ENCODE data around the gene ODAD3.
"Not testable (repeated sequence)": the region's sequence is repeated elsewhere in the genome, so short reads cannot be mapped to it uniquely, and the experiment has no call there.

Gene ODAD3

DNA sequence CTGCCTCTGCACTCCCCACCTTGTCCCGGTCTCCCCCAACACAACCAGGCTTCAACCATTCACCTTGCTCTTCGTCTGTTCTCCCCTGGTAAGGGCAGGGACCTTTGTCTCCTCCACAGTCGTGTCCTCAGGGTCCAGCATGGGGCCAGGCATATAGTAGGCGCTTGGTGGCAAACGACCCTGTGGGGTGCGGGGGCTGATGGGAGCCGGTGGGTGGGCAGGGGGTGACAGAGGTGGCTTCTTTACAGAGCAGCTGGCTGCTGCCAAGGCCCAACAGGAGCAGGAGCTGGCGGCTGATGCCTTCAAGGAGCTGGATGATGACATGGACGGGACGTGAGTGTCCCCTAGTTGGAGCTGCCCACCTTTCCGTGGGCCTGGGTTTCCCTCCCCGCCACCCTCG is 10.2 kb upstream of the ODAD3 start:
- in situ Hi-C loops (cut with HindIII; ENCODE audit: low sequenced_read_pairs): no loop called here

DNA sequence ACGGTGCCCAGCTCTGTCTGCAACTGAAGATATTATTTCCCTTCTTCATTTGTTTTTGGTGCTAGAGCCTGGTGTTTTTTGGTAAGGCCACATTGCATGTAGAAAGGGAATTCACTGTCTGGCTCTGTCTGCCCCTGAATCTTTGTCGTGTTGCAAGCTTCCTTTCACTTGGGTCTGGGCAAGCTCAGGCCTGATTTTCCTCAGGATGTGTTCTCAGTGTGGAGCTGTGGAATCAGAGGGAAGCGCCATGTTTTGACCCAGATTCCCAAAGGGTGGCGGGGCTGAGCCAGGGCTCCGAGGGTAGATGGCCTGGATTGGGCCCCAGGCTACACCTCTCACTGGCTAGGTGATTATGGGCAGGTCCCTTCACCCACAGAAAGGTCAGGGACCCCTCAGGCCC is 9.1 kb upstream of the ODAD3 start:
- in situ Hi-C loops (cut with HindIII; ENCODE audit: low sequenced_read_pairs): no loop called here

DNA sequence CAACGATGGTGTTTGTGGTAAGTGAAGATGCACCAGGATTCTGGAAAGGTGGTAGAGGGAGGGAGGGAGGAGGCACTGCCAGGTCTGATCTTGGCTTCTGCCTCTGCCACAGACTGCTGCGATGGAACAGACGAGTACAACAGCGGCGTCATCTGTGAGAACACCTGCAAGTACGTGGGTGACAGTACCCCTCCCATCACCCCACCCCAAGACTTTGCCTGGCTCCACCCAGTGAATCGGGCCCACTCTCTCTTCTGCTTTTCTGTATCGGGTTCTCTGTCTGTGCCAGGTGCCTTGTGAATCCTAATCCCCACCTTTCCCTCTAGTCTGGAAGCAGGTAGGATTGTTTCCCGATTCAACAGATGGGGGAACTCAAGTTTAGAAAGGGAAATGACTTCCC is 3.0 kb upstream of the ODAD3 start:
- in situ Hi-C loops (cut with HindIII; ENCODE audit: low sequenced_read_pairs): no loop called here

DNA sequence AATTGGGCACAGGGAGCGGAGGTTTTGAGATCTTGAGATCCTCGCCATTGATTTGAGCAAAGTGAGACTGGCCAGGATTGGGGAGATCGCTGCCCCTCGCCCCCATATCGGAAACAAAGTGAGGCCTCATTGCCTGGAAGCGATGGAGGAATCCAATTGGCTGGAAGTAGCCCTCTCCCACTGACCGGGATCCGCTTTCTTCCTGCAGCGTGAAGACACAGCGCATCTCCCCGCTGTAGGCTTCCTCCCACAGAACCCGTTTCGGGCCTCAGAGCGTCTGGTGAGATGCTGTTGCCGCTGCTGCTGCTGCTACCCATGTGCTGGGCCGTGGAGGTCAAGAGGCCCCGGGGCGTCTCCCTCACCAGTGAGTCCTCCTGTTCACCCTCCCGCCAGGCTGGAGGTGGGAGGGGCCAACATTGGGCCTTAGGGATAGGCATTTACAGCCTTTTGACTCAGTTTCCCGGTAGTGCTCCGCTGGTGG is 952 bp upstream of the ODAD3 start:
- in situ Hi-C loops (cut with HindIII; ENCODE audit: low sequenced_read_pairs): no loop called here

DNA sequence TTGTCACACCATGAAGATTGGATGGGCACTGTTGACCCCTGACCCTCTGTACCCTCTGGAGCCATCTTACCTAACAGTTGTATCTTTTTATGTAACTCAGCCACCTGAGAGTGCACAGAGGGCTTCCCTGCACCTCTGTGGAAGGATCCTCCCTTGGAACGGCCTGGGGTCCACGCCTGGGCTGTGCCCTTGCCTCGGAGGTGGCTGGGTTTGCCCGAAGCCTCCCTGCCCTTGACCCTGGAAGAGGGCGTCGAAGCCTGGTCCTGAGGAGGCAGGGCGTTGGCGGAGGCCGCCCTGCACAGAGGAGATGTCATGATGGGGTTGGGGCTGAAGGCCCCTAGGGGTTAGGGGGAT is 241 bp downstream of the ODAD3 start:
- in situ Hi-C loops (cut with HindIII; ENCODE audit: low sequenced_read_pairs): no loop called here

DNA sequence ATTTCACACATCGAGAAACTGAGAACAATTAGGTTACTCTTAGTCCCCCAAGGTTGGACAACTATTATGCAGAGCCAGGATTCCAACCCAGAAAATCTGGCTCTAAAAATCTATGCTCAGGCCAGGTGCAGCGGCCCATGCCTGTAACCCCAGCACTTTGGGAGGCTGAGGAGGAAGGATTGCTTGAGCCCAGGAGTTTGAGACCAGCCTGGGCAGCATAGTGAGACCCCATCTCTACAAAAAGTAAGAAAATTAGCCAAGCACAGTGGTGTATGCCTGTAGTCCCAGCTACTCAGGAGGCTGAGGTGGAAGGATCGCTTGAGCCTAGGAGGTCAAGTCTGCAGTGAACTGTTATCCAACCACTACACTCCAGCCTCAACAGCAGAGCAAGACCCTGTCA is 1.4 kb downstream of the ODAD3 start:
- in situ Hi-C loops (cut with HindIII; ENCODE audit: low sequenced_read_pairs): not testable (repeated sequence)

DNA sequence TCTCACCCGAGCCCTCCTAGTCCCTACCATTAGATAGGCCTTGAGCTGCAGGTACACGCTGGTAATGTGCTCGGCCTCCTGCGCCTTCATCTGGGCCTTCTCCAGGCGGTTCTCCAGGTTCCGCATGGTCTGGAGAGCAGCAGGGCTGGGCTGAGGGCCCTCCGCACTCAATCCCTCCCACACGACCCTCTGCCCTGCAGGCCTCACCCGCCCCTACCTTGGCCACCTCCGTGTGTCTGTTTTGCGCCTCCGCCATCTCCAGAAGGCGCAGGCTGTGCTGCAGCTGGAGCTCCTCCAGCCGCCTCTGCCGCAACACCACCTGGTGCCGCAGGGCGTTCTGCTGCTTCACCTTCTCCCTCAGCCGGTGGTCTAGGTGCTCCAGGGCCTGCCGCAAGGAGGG is 8.3 kb downstream of the ODAD3 start:
- in situ Hi-C loops (cut with HindIII; ENCODE audit: low sequenced_read_pairs): no loop called here

DNA sequence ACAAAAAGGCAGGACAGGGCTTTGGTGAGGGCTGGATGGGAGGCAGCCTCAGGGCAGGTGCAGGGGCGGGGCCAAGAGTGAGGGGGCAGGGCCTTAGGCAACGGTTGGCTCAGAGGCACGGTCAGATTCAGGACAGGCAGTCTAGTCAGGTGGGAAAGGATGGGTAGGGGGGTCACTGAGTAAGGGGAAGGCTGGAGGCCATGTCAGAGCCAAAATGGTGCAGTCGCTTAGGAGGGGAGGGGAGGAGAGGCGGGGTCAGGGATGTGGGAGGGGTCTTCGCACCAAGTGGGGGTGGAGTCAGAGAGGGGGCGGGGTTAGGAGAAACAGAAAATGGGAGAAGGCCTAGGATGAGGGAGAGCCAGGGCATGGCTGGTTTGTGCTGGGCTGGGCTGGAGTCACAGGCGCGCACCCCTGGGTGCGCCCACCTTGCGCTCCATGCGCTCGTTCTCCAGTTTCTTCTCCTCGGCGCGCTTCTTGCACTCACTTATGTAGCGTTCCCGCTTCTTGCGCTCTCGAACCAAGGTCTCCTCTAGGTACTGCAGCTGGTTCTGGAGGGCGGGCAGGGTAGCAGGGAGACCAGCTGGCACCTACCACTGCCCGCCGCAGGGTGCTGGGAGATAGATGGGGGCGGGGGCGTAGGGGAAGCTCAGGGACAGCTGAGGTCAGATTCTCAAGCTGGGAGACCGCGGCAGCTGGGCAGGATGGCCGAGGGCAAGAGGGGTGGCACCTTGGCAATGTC is 9.0 kb downstream of the ODAD3 start:
- in situ Hi-C loops (cut with HindIII; ENCODE audit: low sequenced_read_pairs): no loop called here

DNA sequence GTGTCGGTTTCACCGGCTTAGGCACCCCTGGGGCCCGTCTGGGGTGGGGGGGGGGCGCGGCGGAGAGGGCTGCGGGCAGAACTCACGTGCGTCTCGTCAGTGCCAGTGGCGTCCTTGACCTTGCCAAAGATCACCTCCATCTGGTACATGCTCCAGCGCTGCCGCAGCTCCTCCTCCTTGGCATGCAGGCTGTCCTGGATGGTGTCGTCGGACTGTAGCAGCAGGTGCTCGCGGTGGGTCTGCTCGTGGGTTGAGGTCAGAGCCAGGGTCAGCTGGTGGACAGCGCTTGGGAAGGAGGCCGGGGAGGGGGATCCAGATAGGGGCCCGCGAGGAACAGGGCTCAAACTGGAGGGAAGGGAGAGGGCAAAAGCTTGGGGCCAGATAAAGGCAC is 11.1 kb downstream of the ODAD3 start:
- in situ Hi-C loops (cut with HindIII; ENCODE audit: low sequenced_read_pairs): no loop called here

DNA sequence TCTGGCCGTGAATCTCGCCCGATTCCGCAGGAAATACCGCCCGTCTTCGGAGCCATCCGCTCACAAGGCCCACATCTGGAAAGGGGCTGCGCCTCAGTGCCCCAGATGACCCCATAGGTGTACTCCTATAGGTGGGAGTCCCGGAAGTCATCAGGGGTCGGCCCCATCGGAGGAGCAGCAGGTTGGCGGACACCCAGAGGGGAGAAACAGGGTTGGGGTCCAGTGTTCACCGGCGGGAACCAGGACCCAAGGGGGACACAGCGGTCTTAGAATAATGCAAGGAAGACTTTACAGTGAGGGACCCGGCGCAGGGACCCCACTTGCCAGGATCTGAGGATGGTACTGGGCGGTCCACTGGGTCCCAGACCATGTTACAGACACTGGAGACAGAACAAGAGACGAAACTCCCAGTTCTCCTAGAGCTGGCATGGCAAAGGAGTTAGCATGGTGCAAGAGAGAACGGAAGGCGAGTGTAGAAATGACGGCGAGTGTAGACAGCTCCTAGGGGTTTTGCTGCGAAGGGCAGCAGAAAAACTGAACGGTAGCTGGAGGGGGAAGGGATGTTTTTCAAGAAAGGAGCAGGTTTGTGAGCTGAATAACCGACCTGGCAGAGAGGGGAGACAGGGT is 11.6 kb downstream of the ODAD3 start:
- in situ Hi-C loops (cut with HindIII; ENCODE audit: low sequenced_read_pairs): no loop called here

DNA sequence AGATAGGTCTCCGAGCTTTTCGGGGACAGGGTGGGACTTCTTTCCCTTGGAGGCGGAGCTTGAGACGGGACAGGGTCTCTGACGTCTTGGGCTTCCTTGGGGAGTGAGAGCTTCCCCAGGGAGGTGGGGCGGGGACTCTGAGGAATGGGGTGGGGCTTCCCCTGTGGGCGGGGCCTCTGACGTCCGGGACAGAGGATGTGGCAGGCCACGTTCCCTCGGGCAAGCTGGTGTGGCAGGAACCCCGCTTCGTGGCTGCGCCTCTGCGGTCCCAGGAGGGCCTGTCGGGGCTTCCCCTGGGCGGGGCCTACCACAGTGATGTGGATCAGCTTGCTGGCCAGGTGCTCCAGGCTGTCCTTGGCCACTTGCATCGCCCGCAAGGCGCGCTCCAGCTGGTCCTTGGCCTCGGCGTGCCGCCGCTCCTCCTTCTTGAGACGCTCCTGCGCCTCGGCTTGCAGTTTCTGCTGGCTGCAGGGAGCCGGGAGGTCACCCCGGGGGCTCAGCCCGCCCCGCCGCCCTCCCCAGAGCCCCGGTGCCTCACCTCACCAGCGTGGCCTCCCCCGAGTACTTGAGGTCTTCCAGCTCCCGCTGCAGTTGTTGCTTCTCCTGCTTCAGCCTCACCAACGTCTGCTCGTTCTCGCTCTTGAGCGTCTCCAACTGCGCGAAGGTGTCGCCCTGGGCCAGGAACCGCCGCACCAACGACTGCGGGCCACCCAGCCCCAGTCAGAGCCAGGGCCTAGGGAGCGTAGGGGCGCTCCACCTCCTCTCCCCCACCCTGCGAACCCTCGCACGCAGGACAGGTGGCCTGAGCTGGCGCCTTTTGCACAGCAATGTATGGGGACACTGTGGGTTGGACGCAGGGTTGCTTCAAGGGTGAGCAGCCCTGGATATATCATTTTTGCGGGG is 12.5 kb downstream of the ODAD3 start:
- in situ Hi-C loops (cut with HindIII; ENCODE audit: low sequenced_read_pairs): no loop called here

DNA sequence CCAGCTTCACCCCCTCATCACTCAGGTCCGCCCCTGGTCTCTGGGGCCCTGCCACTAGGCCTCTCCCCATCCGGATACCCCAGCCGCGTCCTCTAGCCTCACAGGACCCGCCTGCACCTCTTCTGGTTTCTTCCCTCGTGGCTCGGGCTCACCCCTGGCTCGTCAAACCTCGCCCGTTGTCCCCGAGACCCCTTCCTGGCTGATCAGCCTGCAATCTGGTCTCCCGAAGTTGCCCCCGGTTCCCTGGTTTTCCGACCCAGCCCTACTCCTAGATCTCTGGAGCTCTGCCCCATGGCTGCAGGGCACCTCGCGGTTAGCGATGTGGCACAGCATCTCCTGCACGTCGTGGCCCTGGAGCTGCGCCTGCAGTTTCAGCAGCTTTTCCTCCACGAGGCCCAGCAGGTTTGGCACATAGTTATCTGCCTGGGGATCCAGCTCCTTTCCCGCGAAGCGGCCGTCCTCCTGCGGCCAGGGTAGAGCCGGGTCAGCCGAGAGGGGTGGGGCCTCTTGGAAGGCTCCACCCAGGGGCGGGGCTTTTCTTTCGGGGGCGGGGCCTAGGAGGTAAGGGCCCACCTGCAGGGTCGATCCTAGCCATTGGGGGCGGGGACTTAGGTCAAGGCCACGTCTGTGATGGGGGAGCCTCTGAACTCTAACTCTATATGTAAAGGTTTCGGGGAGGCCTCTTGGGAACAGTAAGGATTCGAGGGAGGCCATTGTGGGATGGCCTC is 13.4 kb downstream of the ODAD3 start:
- in situ Hi-C loops (cut with HindIII; ENCODE audit: low sequenced_read_pairs): no loop called here

DNA sequence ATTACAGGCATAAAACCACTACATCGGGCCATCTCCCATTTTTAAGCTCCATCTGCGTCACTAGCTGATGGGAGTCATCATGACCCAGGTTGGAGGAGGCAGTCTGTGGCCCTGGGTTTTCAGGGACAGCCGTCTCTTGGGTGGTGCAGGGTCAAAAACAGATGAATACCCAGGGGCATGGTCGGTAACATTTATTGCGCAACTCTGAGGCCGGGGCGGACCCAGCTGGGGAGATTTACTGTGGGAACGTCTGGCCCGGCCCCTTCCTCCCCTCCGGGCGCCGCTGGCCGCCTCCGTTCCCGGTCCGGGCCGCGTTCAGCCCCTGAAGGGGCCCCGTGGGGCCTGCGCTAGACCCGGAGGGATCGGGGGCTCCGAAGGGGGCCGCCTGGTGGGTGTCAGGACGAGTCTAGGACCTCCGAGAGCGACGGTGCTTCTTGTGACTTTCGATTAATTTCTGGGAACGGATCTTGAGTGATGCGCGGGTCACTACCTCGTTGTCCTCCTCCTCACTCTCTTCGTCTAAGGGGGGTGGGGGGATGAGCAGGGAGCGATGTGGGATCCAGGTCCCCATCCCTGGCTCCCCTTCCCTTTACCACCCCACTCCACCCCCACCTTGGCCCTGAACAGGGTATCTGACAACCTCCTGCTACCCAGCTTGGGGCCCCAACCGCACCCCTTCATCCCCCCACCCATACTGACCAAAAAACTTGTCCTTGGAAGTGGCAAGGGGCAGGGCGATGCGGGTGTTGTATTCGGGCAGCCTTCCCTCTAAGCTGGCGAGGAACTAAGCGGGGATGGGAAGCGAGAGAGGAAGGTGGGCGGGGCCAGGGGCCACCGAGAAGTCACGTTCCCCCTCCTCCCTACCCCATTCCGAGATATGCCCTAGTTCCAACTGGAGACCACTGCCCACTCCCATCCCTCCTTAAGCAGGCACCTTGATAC is 14.2 kb downstream of the ODAD3 start:
- in situ Hi-C loops (cut with HindIII; ENCODE audit: low sequenced_read_pairs): no loop called here

DNA sequence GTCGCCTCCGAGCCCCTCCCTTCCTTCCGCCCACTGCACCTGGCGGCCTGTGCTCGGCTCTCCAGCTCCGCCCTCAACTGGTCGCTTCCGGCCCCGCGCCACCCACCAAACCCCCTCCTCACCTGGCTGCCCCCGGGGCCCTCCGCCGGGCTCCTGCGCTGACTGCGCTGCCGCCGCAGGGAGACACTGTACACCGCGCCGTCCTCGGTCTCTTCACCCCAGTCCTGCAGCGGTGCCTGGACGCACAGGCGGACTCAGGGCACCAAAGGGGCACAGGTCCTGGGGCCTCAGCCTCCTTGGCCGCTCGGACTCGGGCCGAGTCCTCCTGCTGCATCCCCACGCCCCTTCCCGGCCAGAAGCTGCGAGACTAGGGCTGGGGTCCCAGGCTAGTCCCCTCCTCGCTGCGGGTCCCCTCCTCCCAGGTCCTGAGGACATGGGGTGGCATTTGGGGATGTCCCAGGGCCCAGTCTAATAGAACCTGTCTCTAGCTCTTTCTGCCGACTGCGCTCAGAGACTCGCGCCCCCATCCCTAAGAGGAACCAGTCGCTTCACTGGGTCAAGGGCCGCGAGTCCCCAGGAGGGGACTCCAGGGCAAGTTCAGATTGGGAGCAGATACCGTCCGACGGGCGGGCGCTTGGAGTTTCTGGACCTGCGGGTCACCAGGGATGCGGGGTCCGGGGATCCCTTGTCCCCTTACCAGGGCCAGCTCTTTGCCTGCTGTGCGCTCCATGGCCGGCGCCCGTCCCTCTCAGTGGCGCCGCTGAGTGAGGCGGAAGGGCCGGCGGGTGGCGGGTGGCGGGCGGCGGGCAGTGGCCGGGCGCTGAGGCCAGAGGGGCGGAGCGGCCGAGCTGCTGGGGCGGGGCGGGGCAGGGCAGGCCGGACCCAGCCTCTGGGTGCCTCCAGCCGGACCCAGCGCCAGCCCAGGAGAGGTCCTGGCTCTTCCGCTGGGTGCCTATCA is 16.1 kb downstream of the ODAD3 start, which contains the start of gene RGL3:
TSS of gene RGL3 (minus strand) at position 766 of the 958 bp plus-strand sequence. CDS start at position 730, 36 bp downstream.
- in situ Hi-C loops (cut with HindIII; ENCODE audit: low sequenced_read_pairs): no loop called here

DNA sequence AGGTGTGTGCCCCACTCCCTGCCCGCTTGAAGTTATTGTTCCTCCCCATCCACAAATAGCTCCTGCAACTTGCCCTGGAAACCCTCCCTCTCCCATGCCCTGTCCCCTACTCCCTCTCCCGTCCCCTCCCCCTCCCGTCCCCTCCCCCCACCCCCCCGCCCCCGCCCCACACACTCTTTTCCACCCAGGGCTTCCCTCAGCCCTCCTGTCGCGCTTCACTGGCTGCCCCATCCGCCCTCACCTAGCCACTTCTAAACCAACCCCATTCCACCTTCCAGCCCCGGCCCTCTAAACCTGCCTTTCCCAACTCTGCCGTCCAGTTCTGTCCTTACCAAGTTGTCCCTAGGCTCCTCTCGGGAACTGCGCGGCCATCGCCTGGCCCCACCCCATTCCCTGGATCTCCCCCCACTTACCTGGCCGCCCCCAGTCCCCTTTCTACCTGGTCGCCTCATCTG is 16.8 kb downstream of the ODAD3 start:
- in situ Hi-C loops (cut with HindIII; ENCODE audit: low sequenced_read_pairs): no loop called here

DNA sequence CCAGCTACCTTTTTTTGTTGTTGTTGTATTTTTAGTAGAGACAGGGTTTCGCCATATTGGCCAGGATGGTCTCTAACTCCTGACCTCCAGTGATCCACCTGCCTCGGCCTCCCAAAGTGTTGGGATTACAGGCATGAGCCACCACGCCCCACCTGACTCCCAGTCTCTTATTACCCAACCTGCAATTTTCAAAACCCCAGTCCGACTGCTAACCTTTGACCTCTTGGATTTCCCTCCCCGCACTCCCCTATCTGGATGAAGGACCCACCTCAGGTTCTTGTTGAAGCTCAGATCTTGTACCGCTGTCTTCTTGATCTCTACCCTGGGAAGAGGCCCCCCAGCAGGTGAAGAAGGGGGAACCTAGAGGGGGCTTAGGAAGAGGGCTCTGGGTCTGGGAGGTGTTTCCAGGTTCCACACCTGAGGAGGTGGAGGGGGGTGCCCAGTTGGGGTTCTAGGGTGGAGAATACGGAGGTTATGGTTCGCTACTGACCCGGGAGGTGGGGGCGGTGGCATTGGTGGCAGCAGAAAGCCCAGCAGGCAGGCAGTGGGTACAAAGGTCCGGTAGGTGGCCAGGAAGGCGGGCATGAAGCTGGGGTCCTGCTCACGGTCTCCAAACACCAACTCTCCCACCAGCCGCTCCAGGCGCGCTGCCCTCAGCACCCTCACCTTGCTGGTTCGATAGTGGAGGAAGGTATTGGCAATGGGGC is 18.4 kb downstream of the ODAD3 start:
- in situ Hi-C loops (cut with HindIII; ENCODE audit: low sequenced_read_pairs): no loop called here

DNA sequence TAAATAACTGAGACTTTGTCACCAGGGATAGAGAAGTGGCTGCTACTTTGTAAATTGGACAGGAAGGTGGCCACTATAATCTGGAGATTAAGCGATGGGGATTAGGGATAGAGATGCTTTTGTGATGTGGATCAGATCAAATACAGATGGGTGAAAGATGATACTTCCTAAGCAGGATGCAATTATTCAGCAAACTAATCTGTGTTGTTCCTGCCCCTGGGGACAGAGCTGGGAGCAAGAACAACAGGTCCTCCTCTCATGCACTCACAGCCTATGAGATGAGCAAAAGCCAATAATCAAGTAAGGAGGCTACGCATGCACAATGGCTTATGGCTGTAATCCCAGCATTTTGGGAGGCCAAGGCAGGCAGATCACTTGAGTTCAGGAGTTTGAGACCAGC is 20.4 kb downstream of the ODAD3 start:
- in situ Hi-C loops (cut with HindIII; ENCODE audit: low sequenced_read_pairs): no loop called here

DNA sequence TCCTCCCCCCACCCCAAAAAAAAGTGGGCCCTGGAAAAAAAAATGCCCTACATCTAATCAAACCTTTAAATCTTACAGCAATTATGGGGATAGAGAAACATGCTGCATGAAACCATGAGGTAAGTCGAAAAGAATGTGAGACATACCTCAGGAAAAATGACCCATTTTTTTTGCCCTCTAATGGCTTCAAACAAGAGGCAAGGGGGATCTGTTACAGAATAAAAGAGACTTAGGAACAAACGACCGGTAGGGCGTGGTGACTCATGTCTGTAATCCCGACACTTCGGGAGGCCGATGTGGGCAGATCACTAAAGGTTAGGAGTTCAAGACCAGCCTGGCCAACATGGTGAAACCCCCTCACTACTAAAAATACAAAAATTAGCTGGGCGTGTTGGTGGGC is 24.2 kb downstream of the ODAD3 start:
- in situ Hi-C loops (cut with HindIII; ENCODE audit: low sequenced_read_pairs): no loop called here

Measured in endothelial cell of hepatic sinusoid (primary cell).